Activated naive CD8-positive, alpha-beta T cell treated with anti-CD3 and anti-CD28 coated beads, Interleukin-2, amount 50 U/mL, for 16 hours (primary cell): Measurements from ENCODE around the gene VPS41.

Source experiments
- DNase-seq: peaks from one replicate; pipeline ENCODE4 v3.0.0-alpha.2; 2020; ENCODE audit warnings: low read depth, low spot score

Gene VPS41

GRCh38 chr7:38907066-38907465 lies 1.9 kb downstream of the VPS41 start:
- DNase-seq: no peak

GRCh38 chr7:38905056-38905759 lies 3.8 kb downstream of the VPS41 start:
- no peak for DNase-seq

GRCh38 chr7:38903057-38903456 lies 5.9 kb downstream of the VPS41 start:
- no peak for DNase-seq

GRCh38 chr7:38902449-38902848 lies 6.5 kb downstream of the VPS41 start:
- DNase-seq: no peak

- DNase-seq: no peak
These were observed 15.9 kb downstream of the VPS41 start for GRCh38 chr7:38893061-38893460.

GRCh38 chr7:38890597-38890996 lies 18.4 kb downstream of the VPS41 start:
- no peak for DNase-seq

GRCh38 chr7:38889872-38890432 lies 19.0 kb downstream of the VPS41 start:
- DNase-seq: no peak

- no peak for DNase-seq
These were observed 19.9 kb downstream of the VPS41 start for GRCh38 chr7:38889079-38889478.

- DNase-seq: no peak
These were observed 22.7 kb downstream of the VPS41 start for GRCh38 chr7:38886265-38886664.

- no peak for DNase-seq
These were observed 25.3 kb downstream of the VPS41 start for GRCh38 chr7:38883706-38884105.

- DNase-seq: no peak
These were observed 26.9 kb downstream of the VPS41 start for GRCh38 chr7:38881947-38882684.

GRCh38 chr7:38881015-38881414 lies 28.0 kb downstream of the VPS41 start:
- no peak for DNase-seq

- DNase-seq: no peak
These were observed 28.5 kb downstream of the VPS41 start for GRCh38 chr7:38880454-38880853.

GRCh38 chr7:38880035-38880434 lies 29.0 kb downstream of the VPS41 start:
- no peak for DNase-seq

- DNase-seq: no peak
These were observed 30.1 kb downstream of the VPS41 start for GRCh38 chr7:38878694-38879457.

GRCh38 chr7:38873433-38873832 lies 35.6 kb downstream of the VPS41 start:
- no peak for DNase-seq

- DNase-seq: no peak
These were observed 36.8 kb downstream of the VPS41 start for GRCh38 chr7:38872202-38872601.

- no peak for DNase-seq
These were observed 38.8 kb downstream of the VPS41 start for GRCh38 chr7:38870147-38870546.

GRCh38 chr7:38863601-38864291 lies 45.2 kb downstream of the VPS41 start:
- DNase-seq: no peak

GRCh38 chr7:38862666-38863065 lies 46.3 kb downstream of the VPS41 start:
- DNase-seq: no peak

- DNase-seq: no peak
These were observed 50.6 kb downstream of the VPS41 start for GRCh38 chr7:38858259-38858884.
